ENCODE measurements around the gene CA10.

- no peak for TF ChIP-seq CTCF (IDR thresholded peaks at IDR 0.05)
- no peak for TF ChIP-seq EP300 (IDR thresholded peaks at IDR 0.05)
- no peak for TF ChIP-seq POLR2A (IDR thresholded peaks at IDR 0.05; ENCODE audit: low read depth)
Measured at GRCh38 chr17:52138350-52138749, 20.2 kb downstream of the CA10 start.
